Stimulated activated CD8-positive, alpha-beta memory T cell treated with anti-CD3 and anti-CD28 coated beads, Interleukin-2, amount 100 ng/mL, for 1 hour (primary cell): ENCODE data around the gene ELN.
"Not testable (repeated sequence)": the region's sequence is repeated elsewhere in the genome, so short reads cannot be mapped to it uniquely, and the experiment has no call there.

ENCODE experiments used
- DNase-seq, 2 donors: peaks; one replicate each; pipeline ENCODE4 v3.0.0-alpha.2; 2020; ENCODE audit warnings: low read depth in 2 of 2

The ELN gene

DNA sequence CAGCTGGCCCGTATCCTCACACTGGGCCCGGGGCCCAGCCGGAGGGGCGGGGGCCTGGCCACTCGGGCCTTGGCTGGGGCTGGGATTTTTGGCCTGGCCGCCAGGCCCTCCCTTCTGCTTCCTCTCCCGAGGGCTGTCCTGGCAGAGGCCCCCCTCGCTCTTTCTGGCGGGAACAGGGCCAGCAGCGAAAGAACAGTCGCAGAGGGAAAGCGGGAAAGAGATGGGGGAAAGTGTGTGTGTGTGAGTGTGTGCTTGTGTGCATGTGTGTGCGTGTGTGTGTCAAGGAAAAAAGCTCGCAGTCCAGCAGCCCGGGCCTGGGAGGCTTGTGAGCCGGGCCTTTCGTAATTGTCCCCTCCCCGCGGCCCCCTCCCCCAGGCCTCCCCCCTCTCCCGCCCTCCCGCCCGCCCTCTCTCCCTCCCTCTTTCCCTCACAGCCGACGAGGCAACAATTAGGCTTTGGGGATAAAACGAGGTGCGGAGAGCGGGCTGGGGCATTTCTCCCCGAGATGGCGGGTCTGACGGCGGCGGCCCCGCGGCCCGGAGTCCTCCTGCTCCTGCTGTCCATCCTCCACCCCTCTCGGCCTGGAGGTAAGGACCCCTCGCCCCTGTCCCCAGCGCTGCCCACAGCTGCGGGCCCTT, at the start of gene ELN:
ELN (plus strand) TSS at position 491 of the 638 bp plus-strand sequence; CDS start at position 506, 15 bp downstream.
- DNase-seq = no peak

DNA sequence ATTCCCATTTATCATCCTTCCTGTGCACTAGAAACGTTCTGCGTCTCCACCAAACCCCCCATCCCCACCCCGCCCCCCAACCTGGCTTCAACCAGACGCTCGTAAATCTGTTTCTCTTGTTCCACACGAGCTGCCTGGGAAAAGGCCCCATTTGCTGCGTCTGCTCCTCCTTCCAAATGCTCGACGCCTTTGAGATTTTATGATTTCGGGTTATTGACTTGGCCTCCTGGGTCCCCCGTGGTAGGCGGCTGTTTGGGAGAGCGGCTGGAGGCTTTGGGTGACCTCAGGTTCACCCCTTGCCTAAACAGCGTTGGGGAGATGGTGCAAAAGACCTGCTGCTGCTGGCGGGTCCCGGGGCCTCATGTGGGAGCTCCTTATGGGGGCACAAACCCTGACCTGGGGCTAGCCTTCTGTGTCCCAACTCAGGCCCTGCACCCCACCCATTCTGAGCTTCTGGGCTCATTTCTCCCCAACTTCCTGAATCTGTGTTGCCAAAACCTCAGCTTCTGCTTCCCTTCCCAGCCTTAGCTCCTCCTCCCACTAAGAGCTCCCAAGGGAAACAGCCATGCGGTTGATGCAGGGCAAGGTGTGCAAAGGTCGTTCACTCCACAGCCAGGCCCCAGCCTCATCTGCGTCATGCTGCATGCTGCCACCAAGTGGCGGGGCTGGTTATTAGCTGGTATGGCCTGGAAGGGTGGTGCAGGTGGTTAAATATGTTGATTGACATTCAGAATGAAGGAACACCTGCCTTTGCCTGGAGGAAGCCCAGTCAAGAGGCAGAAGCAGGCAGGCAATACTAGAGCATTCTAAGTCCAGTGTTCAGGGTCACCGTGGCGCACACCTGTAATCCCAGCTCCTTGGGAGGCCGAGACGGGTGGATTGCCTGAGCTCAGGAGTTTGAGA, 49.1 kb upstream of the ELN start:
- no peak for DNase-seq

GRCh38 chr7:73979656-73980055, 48.3 kb upstream of the ELN start:
- DNase-seq = not testable (repeated sequence)

- no peak for DNase-seq
These were observed 47.8 kb upstream of the ELN start for GRCh38 chr7:73980206-73980605.

- DNase-seq = no peak
These were observed 46.0 kb upstream of the ELN start for GRCh38 chr7:73981933-73982332.

DNA sequence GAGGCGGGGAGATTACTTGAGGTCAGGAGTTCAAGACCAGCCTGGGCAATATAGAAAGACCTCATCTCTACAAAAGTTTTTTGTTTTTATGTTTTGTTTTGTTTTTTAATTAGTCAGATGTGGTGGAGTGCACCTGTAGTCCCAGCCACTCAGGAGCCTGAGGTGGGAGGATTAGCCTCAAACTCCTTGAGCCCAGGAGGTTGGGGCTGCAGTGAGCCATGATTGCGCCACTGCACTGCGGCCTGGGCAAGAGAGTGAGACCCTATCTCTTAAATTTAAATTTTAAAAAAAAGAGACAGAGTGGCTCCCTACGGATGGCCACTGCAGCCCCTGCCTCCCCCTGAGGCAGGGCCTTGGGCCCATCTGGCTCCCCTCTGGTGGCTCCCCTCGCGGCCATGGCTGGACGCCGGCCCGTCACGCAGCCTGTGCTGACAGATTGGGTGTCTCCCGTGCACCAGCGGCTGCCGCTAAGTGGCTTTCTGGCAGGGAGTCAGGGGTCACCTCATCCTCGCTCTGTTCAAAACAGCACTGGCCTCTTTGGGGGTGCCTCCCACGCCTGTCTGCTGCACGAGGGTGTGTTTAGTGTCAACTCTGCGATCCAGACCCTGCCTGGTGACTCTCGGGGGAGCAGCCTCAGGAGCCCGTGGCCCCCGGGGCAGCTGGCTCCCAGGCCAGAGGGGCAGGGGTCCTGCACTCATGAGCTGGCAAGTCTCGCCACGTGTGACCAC, 44.4 kb upstream of the ELN start:
- DNase-seq = no peak

- DNase-seq = no peak
These were observed 43.3 kb upstream of the ELN start for GRCh38 chr7:73984481-73985205.

- no peak for DNase-seq
These were observed 42.2 kb upstream of the ELN start for GRCh38 chr7:73985737-73986141.

- no peak for DNase-seq
These were observed 41.8 kb upstream of the ELN start for GRCh38 chr7:73986158-73986631.

- DNase-seq = no peak
These were observed 40.7 kb upstream of the ELN start for GRCh38 chr7:73987298-73987697.

GRCh38 chr7:73988197-73988596, 39.8 kb upstream of the ELN start:
- no peak for DNase-seq

- no peak for DNase-seq
These were observed 36.4 kb upstream of the ELN start for GRCh38 chr7:73991522-73992100.

DNA sequence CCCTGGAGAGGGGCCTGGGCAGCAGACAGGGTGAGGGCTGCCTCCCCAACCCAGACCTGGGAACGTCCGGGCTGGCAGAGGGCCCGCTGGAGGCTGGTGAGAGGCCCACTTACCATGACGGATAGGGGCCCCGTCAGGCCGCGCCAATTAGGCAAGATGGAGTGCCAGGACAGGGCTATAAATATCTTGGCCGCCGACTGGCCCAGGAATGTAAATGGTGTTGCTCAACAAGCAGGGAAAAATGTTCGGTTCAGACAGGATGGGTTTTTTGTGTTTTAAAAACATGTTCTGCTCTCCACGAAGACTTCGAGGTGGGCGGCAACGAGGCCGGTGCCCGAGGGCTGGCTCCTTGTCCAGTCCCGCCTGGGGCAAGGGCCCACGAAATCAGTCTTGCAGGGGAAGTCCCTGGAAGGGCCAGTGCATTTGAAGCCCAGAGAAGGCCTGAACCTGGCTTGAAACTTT, 35.8 kb upstream of the ELN start:
- no peak for DNase-seq

GRCh38 chr7:73994023-73994422, 34.0 kb upstream of the ELN start:
- no peak for DNase-seq

GRCh38 chr7:73994761-73995160, 33.2 kb upstream of the ELN start:
- no peak for DNase-seq

DNA sequence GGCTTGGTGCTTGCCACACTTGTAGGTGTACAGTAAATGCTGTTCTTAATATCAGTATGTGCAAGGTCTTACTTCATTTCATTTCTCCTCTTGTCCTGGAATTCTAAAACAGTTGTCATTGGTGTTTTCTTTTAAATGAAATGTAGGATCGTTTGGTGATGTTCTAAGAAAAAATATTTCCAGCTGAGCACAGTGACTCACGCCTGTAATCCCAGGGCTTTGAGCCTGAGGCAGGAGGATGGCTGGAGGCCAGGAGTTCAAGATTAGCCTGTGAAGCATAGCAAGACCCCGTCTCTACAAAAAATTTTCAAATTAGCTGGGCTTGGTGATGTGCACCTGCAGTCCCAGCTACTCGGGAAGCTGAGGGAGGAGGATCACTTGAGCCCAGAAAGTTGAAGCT, 32.6 kb upstream of the ELN start:
- DNase-seq = no peak

DNA sequence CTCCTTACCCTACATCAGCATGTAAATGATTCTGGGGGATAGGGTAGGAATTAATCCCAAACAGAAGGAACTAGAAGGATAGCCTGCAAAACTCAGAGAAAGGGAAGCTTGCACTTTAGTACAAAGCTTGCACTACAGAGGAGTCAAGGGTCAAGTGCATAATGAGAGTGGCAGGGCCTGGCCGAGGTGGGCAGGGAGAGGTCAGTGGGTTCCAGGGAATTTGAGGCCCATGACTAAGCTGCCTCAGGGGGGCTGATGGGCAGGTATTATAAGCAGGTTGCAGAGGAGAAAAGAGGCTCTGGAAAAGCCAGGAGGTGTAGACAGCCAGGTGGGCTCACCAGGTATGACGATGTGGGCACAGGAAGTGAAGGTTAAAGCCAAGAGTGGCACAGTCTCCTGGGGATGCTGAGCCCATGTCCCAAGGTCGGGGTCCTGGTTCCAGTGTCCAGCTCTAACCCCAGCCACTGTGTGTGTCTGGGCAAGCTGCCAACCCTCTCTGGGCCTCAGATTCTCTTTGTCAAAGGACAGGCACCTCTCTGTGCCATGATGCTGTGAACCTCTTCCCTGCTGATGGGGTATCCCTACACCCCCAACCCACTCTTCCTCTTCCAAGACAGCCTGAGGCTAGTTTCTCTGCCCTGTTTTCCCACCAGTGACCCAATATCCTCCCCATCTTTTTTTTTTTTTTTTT, 32.0 kb upstream of the ELN start:
- no peak for DNase-seq

DNA sequence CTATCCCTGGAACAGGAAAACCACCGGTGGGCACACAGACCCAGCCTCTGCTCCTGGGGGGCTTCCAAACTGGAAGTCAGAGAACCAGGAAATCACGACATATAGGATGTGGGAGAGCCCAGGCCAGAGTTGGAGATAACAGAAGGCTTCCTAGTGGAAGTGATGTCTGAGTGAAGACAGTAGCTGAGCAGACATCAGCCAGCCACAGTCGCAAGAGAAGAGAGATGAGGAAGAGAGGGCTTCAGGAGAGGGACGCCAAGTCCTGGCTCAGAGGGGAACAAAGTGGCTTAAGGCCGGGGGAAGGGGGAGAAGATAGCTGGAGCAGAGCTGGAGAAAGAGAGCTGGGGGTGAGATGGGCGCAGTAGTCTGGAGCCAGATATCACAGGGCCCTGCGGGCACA, 30.9 kb upstream of the ELN start:
- DNase-seq = no peak

- no peak for DNase-seq
These were observed 28.1 kb upstream of the ELN start for GRCh38 chr7:73999664-74000435.
